SK-MEL-5 (cell line): Measurements from ENCODE around the gene ADAM30. TPM values are rescaled to one million over a fixed set of nuclear protein-coding genes. Genes with fewer than 3 reads are reported as not detected.
"Not testable (repeated sequence)": the region's sequence is repeated elsewhere in the genome, so short reads cannot be mapped to it uniquely, and the experiment has no call there.

ENCODE experiments used
- DNase-seq: peaks from one replicate; pipeline ENCODE4 v3.0.0-alpha.2; 2016; ENCODE audit warnings: low read depth, low spot score
- in situ Hi-C: cut with HindIII; loops from 2 replicates; pipeline ENCODE4 v1.10.0; 2016; ENCODE audit warnings: low sequenced_read_pairs, high pct_unique_total_duplicates, low pct_unique_long_range_greater_than_20kb
- total RNA-seq: library from RNA; depleted of rRNA; stranded (reverse); fragments of >200 nt; shearing (Covaris generic); gene quantifications from 2 replicates; pipeline ENCODE4 v1.2.3, GENCODE V29; 2014; rRNA removed

Gene ADAM30
- total RNA-seq, 1 experiment from 2014 or later: not detected

DNA sequence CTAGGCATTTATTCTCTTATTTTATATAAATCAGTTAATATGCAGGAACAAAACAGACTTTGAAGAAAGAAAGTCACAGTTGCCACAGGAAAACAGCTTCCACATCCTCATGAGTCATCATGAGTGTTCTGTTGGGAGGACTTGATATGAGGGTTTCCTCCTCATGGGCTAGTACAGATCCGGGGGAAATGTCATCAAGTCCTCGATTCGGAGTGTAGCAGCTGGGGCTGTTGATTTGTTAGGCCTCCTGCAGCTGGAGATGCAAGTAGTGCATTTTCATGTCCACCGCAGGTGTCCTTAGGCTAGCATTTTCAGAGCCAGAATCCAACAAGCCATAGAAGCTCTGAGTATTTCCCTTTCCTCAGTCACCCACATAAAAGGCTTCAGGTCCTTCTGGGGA lies 36.7 kb downstream of the ADAM30 start:
- no peak for DNase-seq
- in situ Hi-C loops: no loop called here

DNA sequence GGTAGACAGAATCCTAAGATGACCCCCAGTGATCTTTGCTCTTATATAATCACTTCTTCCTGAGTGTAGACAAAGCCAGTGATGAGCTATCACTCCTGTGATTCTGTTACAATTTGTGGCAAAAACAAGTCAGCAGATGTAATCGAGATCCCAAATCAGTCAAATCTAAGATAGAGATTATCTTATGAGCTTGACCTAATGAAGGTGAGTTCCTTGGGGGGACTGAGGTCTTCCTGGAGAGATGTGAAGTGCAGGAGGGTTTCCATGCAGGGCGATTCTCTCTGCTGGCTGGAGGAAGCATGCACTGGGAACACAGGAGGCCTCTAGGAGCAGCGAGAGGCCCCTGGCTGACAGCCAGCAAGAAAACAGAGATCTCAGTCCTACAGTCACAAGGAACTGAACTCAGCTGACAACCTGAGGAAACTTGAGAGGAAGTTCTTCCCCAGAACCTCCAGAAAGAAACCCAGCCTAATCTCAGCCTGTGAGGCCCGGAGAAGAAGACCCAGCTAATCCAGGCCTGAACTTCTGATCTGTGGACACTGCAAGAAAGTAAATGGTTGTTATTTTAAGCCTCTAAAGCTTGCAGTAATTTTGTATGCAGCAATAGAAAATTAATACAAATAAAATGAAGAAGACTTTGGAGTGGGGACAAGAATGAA lies 37.6 kb downstream of the ADAM30 start:
- peak; percentile 40 for DNase-seq
- in situ Hi-C loops: not testable (repeated sequence)

DNA sequence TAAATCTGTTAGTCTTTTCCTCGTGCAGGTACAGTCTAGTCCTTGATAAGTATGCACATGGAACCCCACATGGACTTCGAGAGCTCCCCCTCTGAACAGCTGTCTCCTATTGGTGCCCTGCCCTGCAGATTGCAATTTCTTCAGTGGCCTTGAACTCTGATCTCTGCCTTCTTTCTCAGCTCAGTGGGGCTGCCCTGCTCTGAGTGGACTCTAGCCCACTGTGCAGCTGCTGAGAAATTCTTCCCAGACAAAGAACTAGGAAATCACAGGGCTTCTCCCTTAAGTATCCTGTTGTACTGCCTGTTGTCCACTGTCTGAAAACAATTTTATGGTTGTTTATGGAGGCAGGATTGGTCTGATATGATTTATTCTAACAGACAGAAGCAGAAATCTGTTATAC lies 38.2 kb downstream of the ADAM30 start:
- DNase-seq: no peak
- in situ Hi-C loops: no loop called here

DNA sequence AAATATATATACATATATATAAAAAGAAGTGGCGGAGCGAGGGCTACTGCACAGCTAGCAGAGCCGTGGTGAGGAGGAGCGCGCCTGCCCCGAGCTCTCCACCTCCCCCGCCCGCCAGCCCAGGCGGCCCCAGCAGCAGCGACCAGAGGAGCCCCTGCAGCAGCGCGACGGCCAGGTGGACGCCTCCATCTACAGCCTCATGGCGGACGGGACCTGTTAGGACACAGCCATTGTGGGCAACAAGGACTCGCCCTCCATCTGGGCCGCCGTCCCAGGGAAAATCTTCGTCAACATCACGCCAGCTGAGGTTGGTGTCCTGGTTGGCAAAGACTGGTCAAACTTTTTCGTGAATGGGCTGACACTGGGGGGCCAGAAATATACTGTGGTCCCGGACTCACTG lies 43.2 kb downstream of the ADAM30 start:
- DNase-seq: no peak
- in situ Hi-C loops: no loop called here

DNA sequence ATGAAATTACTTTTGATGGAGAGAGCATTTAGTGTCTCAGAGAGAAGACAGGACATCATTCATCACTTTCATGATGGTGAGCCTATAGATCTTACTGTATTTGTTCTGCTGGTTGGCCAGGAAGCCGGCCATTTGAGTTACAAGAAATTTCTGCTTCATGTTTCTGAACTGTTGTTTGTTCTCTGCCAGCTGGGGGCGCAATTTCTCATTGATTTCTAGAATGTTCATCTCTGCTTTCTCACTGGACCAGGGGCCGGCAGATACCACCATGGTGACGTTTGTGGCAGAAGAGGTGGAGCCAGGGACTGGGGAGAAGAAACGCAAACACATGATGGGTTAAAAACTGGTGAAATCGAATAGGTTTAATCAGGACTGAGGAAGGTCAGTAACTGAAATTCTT lies 52.1 kb downstream of the ADAM30 start:
- in situ Hi-C loops: not testable (repeated sequence)
- DNase-seq: peak; percentile 52

Other genes starting within 250 kb of the ADAM30 start
- 80.6 and 82.3 TPM in 2 replicates for gene ZNF697, start 248.2 kb downstream of the ADAM30 start, total RNA-seq
- 98.5 and 108 TPM in 2 replicates for gene PHGDH, start 184.6 kb downstream of the ADAM30 start, total RNA-seq
- gene HMGCS2, start 127.6 kb downstream of the ADAM30 start, total RNA-seq: not detected in 2 replicates
- gene REG4, start 85.1 kb downstream of the ADAM30 start, total RNA-seq: not detected in 2 replicates
- 41.9 and 45.8 TPM in 2 replicates for gene NOTCH2, start 173.1 kb upstream of the ADAM30 start, total RNA-seq